WI38 (cell line): ENCODE data around the gene GIMAP8.

Experiments used
- H3K4me3 ChIP-seq: 2 replicates; pipeline ENCODE4 v1.5.1; 2011; ENCODE audit warnings: low read depth, mild to moderate bottlenecking, control low read depth, low read length
- CTCF ChIP-seq: IDR thresholded peaks from 2 replicates; pipeline ENCODE4 v1.5.1; 2012; ENCODE audit warnings: low read depth, mild to moderate bottlenecking, control low read depth, low read length

GIMAP8 gene

DNA sequence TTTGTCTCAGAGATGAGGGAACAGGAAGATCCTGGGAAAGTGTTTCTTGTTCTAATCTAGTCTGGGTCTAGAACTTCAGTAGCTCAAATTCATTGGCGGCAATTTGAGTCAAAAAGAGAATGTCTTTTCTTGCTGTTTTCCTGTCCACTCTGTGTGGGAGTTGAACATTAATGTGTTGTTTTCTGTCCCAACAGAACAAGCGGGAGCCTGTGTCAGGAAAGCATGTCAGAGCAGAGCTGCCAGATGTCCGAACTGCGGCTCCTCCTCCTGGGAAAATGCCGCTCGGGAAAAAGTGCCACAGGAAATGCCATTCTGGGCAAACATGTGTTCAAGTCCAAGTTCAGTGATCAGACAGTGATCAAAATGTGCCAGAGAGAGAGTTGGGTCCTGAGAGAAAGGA, 16.0 kb downstream of the GIMAP8 start:
- TF ChIP-seq CTCF = no peak
- no peak overlapping the region for H3K4me3 ChIP-seq

GRCh38 chr7:150468241-150468640, 17.8 kb downstream of the GIMAP8 start:
- no peak for TF ChIP-seq CTCF
- no peak overlapping the region for H3K4me3 ChIP-seq

DNA sequence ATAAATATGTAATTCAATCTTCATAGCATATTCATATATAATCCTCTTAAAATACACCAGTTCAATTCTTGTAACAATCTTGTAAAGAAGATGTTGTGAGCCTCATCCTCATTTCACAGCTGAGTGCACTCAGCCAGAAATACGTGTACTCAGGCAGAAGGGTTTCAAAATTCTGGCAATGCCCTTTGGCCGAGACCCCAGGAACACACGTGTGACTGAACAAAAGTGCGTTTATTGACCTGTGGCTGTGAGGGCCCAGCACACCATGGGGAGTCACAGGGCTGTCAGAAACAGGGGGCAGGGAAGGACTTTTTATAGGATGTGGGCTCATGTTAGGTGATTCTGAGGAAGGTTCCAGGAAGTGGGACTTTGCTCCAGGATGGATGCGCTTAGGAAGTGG, 21.5 kb downstream of the GIMAP8 start:
- H3K4me3 ChIP-seq = no peak overlapping the region
- TF ChIP-seq CTCF = no peak

GRCh38 chr7:150473902-150474301, 23.5 kb downstream of the GIMAP8 start:
- TF ChIP-seq CTCF = no peak
- no peak overlapping the region for H3K4me3 ChIP-seq

DNA sequence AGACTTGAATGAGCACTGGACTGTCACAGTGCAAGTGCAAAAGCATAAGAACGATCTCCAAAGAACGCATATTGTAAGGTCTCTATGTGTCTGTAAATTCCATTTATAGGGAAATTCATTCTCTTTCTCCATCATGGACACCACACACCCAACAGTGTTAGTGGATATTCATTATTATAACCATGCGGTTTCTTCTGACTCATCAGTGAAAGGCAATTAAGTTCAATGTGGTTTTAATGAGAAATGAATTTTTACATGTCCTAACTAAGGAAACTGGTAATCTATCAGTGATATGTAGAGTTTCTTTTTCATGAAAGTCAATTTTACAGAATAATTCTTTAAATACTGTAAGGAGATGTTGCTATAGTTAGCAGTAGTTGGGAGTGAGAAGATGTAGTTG, 25.9 kb downstream of the GIMAP8 start:
- no peak for TF ChIP-seq CTCF
- H3K4me3 ChIP-seq = no peak overlapping the region

- no peak for TF ChIP-seq CTCF
- no peak overlapping the region for H3K4me3 ChIP-seq
Measured at GRCh38 chr7:150476819-150477631, 26.6 kb downstream of the GIMAP8 start.

DNA sequence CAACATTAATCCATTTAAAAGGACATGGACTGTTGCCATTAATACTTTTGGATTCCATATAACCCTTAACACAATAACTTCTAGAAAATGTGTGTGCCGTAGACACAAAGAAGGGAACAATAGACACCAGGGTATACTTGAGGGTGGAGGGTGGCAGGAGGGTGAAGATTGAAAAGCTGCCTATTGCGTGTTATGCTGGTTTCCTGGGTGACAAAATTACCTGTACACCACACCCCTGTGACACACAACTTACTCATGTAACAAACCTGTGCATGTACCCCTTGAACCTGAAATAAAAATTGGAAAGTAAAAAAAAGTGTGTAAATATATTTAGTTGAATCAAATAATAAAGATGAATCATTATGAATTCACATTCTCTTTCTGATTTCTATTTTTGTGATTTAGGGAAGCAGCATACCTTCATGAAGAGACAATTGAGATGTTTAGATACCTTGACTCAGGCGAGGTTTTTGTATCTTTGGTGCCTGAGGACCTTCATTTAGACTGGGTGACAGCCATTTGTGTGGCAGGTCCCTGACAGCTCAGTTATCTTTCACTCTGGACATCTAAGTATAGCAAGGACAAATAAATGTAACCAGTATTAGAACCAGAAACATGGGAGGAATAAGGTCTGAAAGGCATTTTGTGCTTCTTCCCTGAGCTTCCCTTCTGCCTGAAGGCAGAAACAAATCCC, 28.7 kb downstream of the GIMAP8 start:
- TF ChIP-seq CTCF = no peak
- no peak overlapping the region for H3K4me3 ChIP-seq
